Fibroblast of the conjunctiva (primary cell): ENCODE measurements around the gene SPATA2.
A peak's percentile ranks its signal among the peaks of the same experiment; 100 is the strongest.

ENCODE experiments used
- DNase-seq: peaks from one replicate; pipeline ENCODE4 v3.0.0-alpha.2; 2010; ENCODE audit warnings: low read depth

The SPATA2 gene

DNA sequence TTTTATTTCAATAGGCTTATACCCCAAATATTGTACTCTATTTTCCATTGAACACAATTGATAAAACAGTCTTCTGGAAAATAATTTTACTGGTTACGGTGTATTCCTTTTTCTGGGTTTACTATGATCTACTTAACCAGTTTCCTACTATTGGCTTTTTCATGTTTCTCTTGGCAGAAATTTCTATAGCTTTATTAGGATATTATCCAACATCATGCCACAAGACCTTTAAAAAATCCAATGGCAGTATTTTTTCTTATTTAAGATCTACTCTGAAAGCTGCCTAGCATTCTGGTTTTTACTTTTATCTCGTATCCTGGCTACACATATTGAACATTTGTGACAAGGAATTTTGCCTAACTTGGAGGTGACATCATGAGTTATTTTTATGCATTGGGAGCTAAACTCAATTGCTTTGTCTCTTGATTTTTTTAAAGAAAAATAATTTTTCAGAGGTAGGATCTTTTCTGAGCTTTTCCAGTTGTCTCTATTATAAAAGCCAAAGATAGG lies 57.2 kb downstream of the SPATA2 start:
- DNase-seq = no peak

DNA sequence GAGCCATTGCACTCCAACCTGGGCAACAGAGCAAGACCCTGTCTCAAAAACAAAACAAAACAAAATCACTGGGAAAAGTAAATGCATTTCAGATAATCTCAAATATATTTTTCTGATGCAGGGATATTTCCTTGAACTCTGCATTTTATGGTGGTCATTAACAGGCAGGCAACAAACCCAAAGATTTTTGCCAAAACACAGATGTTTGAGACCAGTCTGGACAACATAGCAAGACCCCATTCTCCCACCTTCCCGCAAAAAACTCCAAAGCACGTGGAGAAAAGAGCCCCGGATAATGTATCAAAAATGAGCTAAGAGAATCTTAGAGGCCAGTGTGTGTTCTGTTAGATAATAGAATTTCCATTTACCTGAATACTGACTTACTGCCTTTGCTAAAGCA lies 58.4 kb downstream of the SPATA2 start:
- no peak for DNase-seq

DNA sequence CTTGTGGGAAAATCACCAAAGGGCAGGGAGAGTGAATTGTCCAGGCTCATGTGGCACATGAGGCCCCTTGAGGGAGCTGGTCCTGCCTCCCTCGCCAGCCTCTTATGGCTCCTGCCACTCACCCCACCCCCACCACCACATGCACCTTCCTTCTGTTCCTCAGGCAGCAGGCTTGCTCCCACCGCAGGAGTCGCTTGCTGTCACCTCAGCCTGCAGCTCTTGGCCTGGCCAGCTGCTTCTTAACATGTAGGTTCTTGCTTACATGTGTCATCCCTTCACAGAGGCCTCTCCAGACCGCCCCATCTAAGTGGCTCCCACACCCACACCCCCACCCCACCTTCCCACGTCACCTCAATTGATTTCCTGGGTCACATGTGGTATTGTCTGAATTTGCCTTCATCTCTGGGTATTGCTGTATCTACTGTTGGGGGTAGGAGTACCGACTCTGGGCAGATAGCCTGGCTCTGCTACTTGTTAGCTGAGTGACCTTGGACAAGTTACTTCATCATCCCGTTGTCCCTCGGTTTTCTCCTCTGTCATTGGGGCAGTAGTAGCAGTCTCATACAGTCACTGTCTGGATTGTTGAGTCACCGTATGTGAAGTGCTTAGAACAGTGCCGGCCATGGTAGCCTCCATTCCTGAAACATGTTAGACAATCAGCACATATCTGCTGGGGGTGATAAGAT lies 61.0 kb downstream of the SPATA2 start:
- DNase-seq = no peak

DNA sequence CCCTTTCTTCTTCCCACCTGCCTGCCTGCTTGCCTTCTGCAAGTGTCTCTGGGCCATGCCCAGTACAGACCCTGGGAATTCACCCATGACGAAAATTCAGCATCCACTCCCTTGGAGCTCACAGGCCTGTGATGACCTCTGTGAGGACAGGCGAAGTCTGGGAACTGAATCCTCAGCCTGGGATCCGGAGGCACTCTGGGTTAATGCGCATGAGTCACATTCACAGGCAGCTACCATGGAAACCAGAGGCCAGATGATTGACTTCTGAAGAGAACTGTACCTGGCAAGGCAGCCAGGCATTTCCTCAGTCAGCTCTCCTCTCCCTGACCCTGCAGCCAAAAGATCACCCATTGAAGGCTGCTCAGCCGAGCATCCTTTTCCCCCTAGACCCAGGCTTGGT lies 61.7 kb downstream of the SPATA2 start:
- peak; percentile 54 for DNase-seq
